Measurements from ENCODE around the gene ADRA2C. TPM values are rescaled to one million over a fixed set of nuclear protein-coding genes. Genes with fewer than 3 reads are reported as not detected.

ADRA2C gene
- polyA plus RNA-seq, 2 of the 4 experiments (the other 2 are of a cell fraction), result 1.9 to 4.1 TPM

DNA sequence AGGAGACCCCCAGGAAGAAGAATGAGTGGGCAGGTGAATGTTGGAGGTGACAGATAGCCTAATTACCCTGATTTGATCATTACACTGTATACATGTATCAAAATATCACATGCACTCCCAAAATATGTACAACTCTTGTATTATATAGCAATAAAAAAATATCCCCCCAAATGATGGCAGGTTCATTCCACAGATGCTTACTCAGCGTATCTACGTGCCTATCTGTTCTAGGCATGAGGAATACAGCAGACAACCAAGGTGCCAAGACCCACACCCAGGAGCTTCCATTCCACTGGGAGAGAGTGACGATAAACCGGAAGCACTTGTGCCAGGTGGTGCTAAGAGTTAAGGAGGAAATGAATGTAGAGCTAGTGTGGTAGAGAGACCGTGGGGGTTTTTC lies 42.4 kb downstream of the ADRA2C start:
- ChIA-PET CTCF (interaction anchor here (1.3 to 1.4 kb wide), 2 partner anchors 61 to 72 kb away, joined by 3 to 5 read pairs; no protein-coding TSS in a partner anchor), POLR2A (no interaction called here)
- FAIRE-seq (no peak), ATAC-seq (no peak), DNase-seq (ENCODE audit: low read depth in 1 of 2, low spot score in 1 of 2) (no peak)
- H3K4me2 ChIP-seq, result no peak overlapping the region
- H3K27ac ChIP-seq, result no peak overlapping the region
- H3K9me3 ChIP-seq, result no peaks in the 10 kb centered on the region
- WGBS (ENCODE audit: missing lambda C conversion rate), result 12% methylated on average over 5 of the region's 5 CpGs
- no peak overlapping the region for H3K4me3 ChIP-seq
- H3K4me1 ChIP-seq, result no peaks in the 10 kb centered on the region
- peak; percentile 47 for TF ChIP-seq MAFK (IDR thresholded peaks at IDR 0.05; ENCODE audit: partially characterized antibody)
- no peak for TF ChIP-seq RARB (CRISPR knock-in tag; IDR thresholded peaks at IDR 0.05)

DNA sequence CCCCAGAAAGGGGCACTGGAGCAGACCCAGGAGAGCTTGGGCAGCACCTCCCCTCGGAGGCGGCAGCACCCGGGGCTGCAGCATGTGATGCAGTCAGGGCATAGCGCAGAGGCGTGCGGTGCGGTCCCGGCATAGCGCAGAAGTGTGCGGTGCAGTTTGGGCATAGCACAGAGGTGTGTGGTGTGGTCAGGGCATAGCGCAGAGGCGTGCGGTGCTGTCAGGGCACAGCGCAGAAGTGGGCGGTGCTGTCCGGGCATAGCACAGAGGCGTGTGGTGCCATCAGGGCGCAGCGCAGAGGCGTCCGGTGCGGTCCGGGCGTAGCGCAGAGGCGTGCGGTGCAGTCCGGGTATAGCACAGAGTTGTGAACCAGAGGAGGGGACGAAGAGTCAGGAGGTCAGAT lies 42.8 kb downstream of the ADRA2C start:
- CTCF ChIA-PET, result interaction anchor here (1.3 to 1.4 kb wide), 2 partner anchors 61 to 72 kb away, joined by 3 to 5 read pairs; no protein-coding TSS in a partner anchor
- Histone ChIP-seq H3K4me2 (no peak overlapping the region), H3K4me1 (no peaks in the 10 kb centered on the region), H3K9me3 (no peaks in the 10 kb centered on the region), H3K4me3 (no peak overlapping the region), H3K27ac (no peak overlapping the region)
- WGBS (ENCODE audit: missing lambda C conversion rate), result 59% methylated on average over 4 of the region's 29 CpGs
- FAIRE-seq (no peak), DNase-seq (ENCODE audit: low read depth in 1 of 2, low spot score in 1 of 2) (no peak), ATAC-seq (no peak; a peak in 2 of 6 replicates)
- POLR2A ChIA-PET, result no interaction called here
- no peak for TF ChIP-seq EP300 (IDR thresholded peaks at IDR 0.05)
- TF ChIP-seq KDM1A (IDR thresholded peaks at IDR 0.05; ENCODE audit: low read depth), result no peak
- TF ChIP-seq MAZ (IDR thresholded peaks at IDR 0.05; ENCODE audit: borderline replicate concordance, low read depth, low read length), result no peak
- TF ChIP-seq, protein P1, sequence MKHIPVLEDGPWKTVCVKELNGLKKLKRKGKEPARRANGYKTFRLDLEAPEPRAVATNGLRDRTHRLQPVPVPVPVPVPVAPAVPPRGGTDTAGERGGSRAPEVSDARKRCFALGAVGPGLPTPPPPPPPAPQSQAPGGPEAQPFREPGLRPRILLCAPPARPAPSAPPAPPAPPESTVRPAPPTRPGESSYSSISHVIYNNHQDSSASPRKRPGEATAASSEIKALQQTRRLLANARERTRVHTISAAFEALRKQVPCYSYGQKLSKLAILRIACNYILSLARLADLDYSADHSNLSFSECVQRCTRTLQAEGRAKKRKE (CRISPR knock-in tag; IDR thresholded peaks at IDR 0.05; ENCODE audit: low read depth), result no peak
- no peak for TF ChIP-seq HDAC2 (IDR thresholded peaks at IDR 0.05)
- no peak for TF ChIP-seq CBX2 (IDR thresholded peaks at IDR 0.05; ENCODE audit: borderline replicate concordance, low read depth)
- TF ChIP-seq NPAS2 (CRISPR knock-in tag; IDR thresholded peaks at IDR 0.05; ENCODE audit: borderline replicate concordance), result no peak
- TF ChIP-seq, protein P2, sequence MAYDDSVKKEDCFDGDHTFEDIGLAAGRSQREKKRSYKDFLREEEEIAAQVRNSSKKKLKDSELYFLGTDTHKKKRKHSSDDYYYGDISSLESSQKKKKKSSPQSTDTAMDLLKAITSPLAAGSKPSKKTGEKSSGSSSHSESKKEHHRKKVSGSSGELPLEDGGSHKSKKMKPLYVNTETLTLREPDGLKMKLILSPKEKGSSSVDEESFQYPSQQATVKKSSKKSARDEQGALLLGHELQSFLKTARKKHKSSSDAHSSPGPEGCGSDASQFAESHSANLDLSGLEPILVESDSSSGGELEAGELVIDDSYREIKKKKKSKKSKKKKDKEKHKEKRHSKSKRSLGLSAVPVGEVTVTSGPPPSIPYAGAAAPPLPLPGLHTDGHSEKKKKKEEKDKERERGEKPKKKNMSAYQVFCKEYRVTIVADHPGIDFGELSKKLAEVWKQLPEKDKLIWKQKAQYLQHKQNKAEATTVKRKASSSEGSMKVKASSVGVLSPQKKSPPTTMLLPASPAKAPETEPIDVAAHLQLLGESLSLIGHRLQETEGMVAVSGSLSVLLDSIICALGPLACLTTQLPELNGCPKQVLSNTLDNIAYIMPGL (CRISPR knock-in tag; IDR thresholded peaks at IDR 0.05; ENCODE audit: borderline replicate concordance), result no peak
- TF ChIP-seq TFCP2L1 (CRISPR knock-in tag; IDR thresholded peaks at IDR 0.05), result no peak

DNA sequence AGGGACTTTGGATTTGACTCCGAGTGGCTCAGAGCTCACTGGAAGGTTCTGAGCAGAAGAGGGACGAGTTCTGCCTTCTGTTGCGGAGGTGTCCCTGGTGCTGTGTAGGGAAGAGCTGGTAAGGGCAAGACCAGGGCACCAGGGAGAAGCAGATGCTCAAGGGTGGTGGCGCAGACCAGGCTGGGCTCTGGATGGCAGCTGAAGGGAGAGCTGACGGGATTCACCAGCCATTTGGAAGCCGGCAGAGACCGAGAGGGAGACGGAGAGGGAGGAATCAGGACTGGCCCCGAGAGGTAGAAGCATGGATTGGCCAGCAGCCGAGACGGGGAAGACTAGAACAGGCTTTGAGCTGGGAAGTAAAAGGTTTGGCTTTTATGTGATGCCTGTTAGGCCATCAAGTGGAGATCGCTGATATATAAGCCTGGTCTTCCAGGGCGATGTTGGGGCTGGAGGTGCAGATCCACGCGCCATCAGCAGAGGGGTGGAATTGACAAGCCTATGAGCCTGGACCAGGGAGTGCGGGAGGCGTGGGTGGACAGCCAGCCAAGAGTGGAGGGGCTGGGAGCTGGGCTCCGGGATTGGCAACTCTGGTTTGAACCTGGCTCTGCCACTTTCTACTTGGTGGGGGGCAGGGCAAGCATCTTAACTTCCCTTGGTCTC lies 43.4 kb downstream of the ADRA2C start:
- DNase-seq (ENCODE audit: low read depth in 1 of 2, low spot score in 1 of 2), result no peak
- Histone ChIP-seq H3K27ac (no peak overlapping the region), H3K9me3 (no peaks in the 10 kb centered on the region), H3K4me1 (no peaks in the 10 kb centered on the region), H3K4me3 (no peak overlapping the region), H3K4me2 (no peak overlapping the region)
- ChIA-PET POLR2A (no interaction called here), CTCF (interaction anchor here (1.3 to 1.4 kb wide), 2 partner anchors 62 to 71 kb away, joined by 3 to 5 read pairs; no protein-coding TSS in a partner anchor)
- TF ChIP-seq SREBF2 (IDR thresholded peaks at IDR 0.05) (no peak), MAZ (IDR thresholded peaks at IDR 0.05; ENCODE audit: borderline replicate concordance, low read depth, low read length) (no peak), JUNB (IDR thresholded peaks at IDR 0.05) (no peak), ZC3H11A (IDR thresholded peaks at IDR 0.05) (no peak), MYC (IDR thresholded peaks at IDR 0.05; ENCODE audit: borderline replicate concordance, low read length) (no peak), POLR2AphosphoS2 (conservative IDR thresholded peaks at IDR 0.05; ENCODE audit: low read length) (no peak), ZNF302 (CRISPR knock-in tag; IDR thresholded peaks at IDR 0.05) (no peak)
- TF ChIP-seq, protein P1 (CRISPR knock-in tag; IDR thresholded peaks at IDR 0.05; ENCODE audit: low read depth), result no peak
- WGBS (ENCODE audit: missing lambda C conversion rate), result 55% methylated on average over 18 of the region's 18 CpGs
- FAIRE-seq, result no peak
- ATAC-seq, result peak in 1 of 2 experiments; percentile 34; a peak in 2 of 6 replicates
